GM18517 (cell line): ENCODE results near the gene MBNL2.

ENCODE experiments used
- ATAC-seq: cut with Tn5 transposase; IDR thresholded peaks from one replicate; pipeline ENCODE4 v1.9.1; 2021; ENCODE audit warnings: mild to moderate bottlenecking, moderate library complexity; ENCODE audit not compliant: unreplicated experiment

MBNL2 gene

DNA sequence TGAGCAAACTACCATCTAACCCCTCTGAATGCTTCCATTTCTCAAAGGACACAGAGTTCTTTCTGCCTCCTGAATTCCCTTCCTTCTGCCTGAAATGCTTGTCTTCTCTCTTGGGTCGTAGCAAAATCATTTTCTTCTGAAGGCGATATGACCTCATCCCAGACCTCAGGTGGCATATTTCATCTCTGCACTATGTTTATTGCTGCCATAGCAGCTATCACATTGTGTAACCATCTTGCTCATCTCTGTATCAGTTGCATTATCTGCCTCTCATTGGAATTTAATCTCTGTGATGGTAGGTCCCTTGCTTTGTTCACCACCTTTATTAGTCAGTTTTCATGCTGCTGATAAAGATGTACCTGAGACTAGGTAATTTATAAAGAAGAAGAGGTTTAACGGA, 179.3 kb downstream of the MBNL2 start:
- no peak for ATAC-seq

DNA sequence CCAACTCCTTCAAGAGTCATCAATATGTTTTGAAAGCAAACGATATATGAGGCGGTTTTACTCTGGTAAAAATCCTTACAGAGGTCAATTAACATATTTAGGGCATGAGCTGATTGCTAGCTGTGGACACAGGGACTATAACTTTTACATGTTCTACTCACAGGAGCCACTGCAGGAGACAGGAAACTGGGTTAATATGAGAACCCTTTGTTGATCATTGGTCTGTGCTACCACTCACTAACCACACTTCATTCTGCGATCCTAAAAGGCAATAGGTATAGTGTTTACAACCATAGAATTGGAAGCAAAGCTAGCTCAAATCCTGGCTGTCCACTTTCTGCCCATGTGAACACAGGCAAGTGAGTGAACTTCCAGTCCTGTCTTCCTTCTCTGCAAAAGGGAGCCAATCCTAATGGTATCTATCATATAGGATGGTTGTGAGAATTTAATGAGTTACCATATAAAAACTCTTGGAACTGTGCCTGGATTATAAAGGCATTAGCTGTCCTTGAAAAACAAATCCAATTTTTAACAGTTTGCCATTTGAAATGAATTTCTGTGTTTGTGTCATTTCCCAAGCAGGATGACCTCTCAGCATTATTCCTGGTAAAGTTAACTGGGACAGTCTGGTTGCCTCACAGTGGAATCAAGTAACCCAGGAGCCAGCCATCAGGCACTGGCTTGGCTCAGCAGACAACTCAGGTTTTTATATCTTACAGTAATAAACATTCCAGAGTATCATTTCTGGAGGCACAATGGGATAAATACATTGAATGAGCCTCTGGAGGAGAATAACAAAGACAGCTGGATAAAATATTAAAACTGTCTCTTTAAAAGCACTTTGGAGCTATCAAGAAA, 182.0 kb downstream of the MBNL2 start:
- ATAC-seq: no peak

DNA sequence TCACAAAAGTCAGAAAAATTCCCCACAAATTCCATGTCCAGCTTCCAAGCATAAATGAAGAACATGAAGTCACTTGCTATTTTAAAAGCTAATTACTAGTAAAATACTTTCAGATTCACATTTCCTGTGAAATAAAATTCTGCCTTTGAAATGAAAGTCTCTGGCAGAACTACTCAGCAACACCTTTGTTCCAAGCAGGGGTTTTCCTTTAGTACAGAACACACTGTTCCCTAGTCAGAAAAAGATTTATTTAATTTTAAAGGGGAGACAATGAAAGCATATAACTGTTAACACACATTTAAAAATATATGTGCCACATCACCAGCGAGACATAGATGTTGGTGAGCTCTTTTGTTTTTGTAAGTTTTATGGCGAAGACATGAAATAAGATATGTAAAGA, 185.4 kb downstream of the MBNL2 start:
- no peak for ATAC-seq

DNA sequence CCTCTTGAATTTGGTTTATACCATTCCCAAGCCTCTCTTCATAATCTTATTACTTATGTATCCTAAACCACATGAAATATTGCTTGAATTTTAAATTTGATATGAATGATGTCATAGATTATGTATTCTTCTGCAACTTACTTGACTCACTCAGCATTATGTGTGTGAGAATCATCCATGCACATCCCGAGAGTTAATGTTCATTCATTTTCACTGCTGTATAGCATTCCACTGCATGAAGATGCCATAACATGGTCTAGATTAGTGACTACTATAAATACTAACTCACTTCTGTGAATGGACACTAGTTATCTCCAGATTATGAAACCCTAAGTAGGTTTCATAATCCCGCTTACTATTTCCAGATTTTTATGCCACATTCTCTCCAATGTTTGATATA, 186.8 kb downstream of the MBNL2 start:
- no peak for ATAC-seq

DNA sequence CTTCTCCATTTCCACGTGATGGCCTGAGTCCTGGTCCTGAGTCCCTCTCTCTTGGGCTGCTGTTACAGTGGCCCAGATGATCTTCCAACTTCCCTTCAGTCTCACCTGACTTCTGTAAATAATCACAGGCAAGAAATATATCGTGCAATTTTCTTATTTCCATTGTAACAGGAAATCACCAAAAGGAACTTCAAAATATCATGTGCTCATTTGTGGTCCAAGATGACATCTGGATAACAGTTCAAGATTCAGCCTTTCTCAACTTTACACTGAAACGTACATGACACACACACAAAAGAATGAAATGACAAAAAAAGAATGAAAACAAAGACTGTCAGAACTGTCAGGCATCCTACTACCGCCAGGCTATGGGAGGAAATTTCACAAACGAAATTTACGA, 189.9 kb downstream of the MBNL2 start:
- ATAC-seq: no peak

DNA sequence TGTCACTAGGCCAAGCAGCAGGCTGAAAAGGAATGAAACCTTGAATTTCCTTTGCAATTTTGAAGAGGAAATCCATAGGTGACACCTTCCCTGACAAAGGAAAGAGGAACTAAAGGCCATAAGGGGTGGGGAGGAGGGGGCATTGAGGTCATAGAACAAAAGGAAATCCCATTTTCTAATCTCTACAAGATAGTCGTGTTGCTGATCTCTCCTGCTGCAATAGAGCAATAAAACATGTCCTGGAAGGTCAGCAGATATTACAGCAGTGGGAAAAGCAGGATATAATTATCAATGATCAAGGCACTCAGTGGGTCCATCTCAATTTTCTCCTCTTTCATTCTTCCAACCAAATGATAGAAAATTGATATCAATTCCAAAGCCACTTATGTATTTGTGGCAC, 191.6 kb downstream of the MBNL2 start:
- ATAC-seq: no peak

DNA sequence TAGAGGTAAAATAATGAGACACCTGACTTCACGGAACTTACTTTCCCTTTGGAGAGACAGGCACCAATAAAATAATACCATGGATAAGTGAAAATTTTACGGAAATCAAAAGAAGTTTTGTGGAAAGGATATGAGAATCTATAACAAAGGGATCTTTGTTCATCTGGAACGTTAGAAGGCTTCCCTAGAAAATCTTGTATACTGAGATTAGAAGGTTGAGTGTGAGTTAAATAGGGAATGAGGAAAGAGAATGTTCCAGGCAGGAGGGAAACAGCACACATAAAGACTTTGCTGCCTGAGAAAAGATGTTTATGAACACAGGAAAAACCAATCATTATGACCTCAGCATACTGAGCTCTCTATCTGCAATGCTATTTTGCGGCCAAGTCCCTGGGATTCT, 192.3 kb downstream of the MBNL2 start:
- ATAC-seq: no peak

DNA sequence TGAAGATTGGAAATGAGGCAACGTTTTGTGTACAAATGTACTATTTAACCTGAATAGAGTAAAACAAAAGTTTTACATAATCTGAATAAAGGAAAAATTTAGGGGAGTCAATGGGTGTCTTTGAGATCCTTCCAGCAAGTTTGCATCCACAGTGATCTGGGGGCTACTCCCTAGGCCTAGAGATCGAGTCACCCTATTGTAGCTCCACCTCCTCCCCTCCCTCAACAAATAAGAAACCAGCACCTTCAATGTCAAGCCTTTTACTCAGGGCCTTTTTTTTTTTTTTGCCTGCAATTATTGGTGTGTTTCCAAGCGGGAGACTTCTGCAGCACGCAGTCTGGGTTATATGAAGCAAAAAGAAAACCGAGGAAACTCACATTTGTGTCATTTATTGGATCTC, 195.6 kb downstream of the MBNL2 start:
- ATAC-seq: no peak

DNA sequence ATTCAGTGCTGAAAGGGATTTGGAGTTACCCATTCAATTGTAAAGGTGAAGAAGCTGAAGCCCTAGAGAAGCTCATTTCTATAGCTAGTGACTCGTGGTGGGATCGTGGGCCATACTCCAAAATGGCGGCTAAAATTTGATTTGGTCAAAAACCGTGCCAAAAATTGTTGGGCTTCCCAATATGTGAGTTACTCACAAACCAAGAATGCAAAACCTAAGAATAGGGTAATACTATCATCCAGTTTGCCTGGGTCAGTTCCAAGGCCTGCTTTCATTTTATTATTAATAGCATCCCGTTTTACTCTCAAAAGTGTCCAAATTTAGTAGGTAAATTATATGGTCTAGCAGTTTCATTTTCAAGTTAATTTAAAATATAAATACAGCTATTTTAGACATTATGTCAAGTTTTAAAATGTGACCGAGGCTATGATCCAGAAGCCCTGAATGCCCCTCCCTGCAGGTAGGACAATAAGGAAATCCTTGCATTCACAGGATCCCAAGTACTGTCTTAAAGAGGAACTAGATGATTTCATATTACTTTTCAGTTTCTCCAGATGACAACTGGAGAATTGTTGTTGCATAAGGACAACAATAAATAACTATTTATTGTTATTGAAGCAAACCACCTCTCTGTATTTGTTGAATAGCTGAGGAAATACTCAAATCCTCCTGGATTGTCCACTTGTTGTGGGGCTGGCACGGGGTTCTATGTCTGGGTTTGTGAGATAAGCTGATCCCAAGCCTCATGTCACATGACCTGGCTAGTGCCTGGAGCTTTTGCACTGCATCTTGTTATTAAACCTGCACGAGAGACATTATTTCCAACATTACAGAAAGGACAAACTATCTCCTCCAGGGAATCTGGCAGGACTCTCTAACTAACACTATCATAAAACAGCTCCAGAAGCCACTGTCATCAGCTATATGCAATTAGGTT, 200.3 kb downstream of the MBNL2 start:
- no peak for ATAC-seq

DNA sequence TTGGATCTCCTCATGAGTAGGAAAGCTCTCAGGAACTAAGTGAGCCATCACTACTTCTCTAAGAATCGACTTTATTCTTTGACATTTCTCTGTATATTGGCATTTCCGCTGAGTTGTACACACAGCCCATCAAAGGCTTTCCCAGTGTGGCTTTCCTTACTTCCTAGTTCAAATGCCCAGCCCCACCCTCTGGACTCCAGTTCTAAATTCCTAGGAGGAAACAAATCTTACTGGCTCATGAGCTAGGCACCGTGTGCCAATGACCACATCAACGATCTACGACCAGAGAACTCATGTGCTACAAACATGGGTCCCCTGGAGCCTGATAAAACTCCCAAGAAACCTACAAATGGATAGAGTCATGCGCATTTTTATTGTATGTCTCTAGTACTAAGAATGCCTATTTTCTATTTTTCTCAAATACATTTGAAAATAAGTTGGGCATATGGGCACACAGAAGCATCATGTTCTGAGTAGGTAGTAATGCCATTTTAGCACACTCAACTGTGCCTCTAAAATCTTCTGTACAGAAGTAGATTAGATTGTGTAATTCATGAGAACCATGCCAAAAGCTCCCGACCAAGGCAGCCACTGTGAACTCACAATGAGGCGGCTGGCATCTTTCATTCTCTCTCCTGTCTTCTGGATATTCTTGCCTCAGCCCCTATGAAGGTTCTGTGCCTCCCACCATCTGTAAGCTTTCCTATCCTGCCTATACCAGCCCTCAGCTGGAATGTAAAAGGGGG, 201.3 kb downstream of the MBNL2 start:
- no peak for ATAC-seq

DNA sequence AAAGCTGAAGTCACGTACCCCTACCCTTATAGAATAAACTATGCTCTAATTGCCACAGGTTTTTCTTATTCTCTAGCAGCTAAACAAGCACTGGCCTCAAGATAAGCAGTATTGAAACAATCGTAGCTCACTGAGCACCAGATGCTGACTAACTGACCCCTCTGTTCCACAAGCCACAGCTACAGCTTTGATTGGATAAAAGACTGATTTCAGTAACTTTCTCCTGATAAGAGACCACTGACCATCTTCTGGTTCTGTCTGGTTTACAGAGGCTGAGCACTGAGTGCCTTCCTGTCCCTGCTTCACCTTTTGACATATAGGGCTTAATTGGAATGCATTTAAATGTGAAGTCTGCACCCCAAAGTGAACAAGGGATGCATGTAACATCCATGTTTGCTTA, 203.5 kb downstream of the MBNL2 start:
- no peak for ATAC-seq

DNA sequence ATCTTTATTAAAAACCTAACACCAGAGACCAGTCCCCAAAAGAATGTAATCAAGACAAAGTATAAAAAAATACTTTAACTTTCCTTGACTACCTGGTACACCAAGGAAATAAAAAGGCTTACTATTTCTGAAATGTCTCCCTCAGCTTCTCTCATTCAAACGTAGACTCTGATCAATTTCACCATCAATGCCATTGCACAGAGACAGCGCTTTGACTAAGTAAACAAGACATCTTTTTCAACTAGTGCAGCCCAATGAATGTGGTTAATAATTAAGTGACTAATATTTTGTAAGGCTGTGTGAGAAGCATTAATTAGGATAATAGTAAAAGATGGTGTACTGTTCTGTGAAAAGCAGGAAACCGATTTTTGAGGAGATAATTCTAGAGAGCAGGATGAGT, 204.6 kb downstream of the MBNL2 start:
- no peak for ATAC-seq

DNA sequence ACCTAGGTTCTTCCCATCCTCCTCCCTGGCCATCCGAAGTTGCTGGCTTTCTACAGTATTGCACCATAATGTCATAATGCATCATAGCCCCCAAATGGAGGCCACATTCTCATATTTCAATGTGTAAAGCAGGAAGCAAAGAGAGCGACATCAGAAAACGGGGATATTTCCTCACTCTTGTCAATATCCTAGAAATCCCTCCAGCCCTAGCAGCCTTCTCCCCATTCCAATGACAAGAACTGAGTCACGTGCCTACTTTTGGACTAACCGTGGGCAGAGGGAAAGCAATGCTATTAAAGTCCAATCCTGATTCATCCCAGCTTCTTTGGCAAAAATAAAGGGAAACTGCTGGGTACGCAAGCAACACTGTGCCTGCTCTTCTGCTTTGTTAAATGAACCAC, 207.5 kb downstream of the MBNL2 start:
- no peak for ATAC-seq

DNA sequence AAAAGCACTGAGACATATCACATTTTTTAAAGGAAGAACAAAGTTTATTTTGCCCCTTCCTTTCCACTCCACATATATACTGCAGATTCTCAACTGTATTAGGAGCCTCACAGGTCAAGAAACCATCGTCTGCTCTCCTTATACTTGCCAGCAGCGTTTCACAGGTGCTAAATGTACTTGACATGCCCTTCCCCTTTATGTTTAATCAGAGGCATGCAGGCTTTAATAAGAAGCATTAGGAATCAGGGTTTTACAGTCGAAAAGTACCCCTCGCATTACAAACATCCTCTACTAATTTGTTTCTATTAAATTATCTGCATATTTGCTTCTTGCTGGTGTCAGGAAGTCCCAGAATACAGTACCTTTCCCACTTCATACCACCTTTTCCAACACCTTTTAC, 208.2 kb downstream of the MBNL2 start:
- ATAC-seq: no peak

DNA sequence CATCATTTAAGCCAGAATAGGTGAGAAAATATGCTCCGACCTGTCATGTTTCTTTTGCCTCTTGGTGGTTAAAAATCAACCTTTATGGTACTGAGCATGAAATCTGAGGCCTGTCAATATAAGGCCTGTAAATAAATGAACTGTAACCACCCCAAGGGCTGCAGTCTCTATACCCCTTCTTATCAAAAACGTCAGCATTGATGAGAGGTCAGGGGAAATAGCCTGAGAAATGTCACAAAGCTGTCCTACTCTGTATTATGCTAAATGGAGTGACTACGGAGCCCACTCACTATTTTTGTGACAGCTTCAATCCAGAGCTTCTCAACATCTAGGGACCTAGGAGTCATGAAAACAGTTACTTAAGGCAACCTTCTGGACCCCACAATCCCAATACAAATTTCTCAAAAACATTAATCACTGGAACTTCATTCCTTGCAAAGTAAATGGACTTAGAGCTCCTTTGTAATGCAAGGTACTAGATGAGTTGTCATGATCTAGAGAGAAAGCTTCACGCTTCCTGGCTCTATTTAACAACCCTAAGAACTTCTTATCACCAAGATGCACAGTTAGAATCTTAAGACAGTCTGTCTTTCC, 209.1 kb downstream of the MBNL2 start:
- no peak for ATAC-seq

DNA sequence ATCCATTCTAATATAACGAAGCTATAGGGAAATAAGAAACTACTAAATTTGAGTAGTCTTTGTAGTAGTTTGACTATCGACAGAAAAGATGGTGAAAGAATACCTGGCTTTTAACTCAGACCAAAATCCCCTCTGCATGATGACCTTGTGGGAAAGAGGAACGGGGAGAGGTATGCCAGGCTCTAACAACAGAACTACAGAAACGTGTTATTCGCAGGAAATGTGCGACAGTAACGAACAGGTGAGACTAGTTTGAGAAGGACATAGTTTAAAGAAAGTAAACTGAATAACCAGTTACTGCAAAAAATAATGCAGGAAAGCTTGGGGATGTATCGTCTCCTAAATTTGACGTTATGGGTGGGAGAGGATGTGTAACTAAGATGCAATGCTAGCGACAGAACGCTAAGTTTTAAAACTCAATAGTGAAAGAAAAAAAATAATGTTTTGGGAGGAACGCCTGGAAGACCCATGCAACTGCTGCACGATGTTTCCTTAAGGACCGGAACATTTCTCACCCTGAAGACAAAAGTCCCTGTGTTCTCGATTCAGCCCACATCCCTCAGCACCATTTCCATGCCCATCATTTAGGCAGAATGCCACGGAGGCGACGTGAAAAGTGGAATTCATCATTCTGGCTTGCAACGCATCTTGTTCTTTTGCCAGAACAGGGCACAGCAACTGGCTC, 210.2 kb downstream of the MBNL2 start:
- ATAC-seq: no peak

DNA sequence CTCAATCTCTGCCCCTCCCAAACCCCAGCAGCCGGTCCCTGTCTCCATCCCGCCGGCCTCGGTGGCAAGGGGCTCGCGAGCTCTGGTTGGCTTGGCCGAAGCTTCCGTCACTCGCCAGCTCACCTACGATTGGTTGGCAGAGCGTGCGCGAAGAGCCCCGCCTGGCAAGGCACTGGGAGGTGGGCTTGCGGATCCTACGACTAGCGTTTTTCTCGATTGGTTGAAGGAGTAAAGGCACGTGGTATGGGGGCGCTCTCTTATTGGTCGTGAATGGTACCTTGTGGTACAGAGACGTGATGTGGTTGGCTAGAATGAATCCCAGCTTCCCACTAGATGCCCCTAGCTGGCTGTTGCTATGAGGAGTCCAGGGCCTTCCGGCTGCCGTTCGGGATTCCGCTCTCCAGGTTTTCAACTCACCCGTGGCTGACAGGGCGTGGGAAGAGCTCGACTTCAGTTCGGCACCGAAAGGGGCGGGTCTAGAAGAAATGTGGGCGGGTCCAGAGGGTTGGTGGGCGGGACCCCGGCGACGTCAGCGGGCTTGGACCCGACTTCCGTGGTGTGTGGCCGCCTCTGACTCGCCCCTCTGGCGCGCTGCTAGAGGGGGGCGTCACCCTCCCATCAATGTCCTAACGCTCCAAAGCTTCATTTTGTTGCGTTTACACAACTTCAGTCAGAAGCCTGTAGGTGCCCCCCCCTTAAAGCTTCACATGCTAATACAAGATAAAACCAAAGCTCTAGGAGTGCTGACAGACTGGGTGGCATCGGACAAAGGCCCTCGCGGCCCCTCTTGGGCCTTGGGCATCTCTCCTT, 211.0 kb downstream of the MBNL2 start:
- peak; percentile 90 for ATAC-seq

DNA sequence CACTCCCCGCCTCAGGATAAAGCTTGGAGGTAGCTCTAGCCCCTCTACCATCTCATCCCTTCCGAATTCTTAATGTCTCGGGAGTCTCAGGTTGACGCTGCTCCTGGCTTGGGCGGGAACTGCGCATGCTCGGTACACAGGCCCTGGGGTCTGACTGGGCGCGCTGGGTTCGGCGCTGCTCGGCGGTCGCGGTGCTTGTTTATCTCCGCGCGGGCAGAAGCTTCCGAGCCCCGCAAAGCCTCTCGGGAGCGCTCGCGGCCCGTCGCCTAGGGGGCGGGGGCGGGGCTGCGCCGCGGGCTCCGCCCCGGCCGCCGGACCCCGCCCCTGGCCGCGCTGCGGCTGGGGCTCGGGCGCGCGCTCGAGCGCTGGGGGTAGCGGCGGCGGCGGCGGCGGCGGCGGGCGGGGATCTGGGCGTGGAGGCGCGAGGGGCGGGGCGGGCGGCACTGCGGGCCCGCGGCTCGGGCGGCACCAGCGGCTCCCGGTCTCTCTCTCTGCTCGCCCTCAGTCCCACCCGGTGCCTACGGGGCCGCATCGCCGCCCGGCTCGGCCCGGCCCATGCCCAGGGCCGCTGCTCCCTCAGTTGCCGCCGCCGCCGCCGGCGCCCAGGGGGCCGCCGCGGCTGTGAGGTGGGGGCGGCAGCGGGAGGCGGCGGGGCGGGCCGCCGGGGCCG, 211.7 kb downstream of the MBNL2 start, which contains the start of gene RAP2A:
RAP2A (plus strand) TSS at position 443 of the 670 bp plus-strand sequence. CDS start 302 bp downstream, outside the sequence.
- ATAC-seq: peak; percentile 30
